ENCODE data around the gene KEAP1. TPM values are rescaled to one million over a fixed set of nuclear protein-coding genes. Genes with fewer than 3 reads are reported as not detected.
A peak's percentile ranks its signal among the peaks of the same experiment; 100 is the strongest.
"Not testable (repeated sequence)": the region's sequence is repeated elsewhere in the genome, so short reads cannot be mapped to it uniquely, and the experiment has no call there.

The KEAP1 gene
- total and polyA plus RNA-seq, 9 of the 15 experiments (the other 6 are each of a cell fraction or from before 2014, with no cell fraction given), result 2.1 to 95.6 (median 64.3) TPM

GRCh38 chr19:10462042-10462441, 41.1 kb downstream of the KEAP1 start:
- ATAC-seq; BruUV-seq (replicated peaks); FAIRE-seq; H3K9me1 ChIP-seq (ENCODE audit: control insufficient read depth, insufficient read depth, low read length); in situ Hi-C loops (cut with MboI); H2AFZ ChIP-seq (ENCODE audit: low read depth, low read length); CTCF ChIA-PET (ENCODE audit: low intra/inter-chr PET ratio); H4K20me1 ChIP-seq (replicated peaks; ENCODE audit: control insufficient read depth, insufficient read depth, low read length); H3K4me3 ChIP-seq; H3K9me3 ChIP-seq (replicated peaks; ENCODE audit: control insufficient read depth, insufficient read depth, low read depth, low read length); DNase-seq (ENCODE audit: extremely low read depth in 1 of 4, low spot score in 3 of 4); H3K27me3 ChIP-seq (ENCODE audit: control insufficient read depth in 2 of 2, insufficient read depth in 2 of 2, low read length in 2 of 2); intact Hi-C loops (cut with micrococcal nuclease); H3K79me2 ChIP-seq (ENCODE audit: control insufficient read depth, insufficient read depth, low read length); H3K27ac ChIP-seq (ENCODE audit: extremely low read depth, low read depth, low read length): not testable (repeated sequence)
- Histone ChIP-seq H3K4me1 (replicated peaks in 1 of 2; ENCODE audit: control insufficient read depth in 2 of 2, insufficient read depth in 2 of 2, low read length in 2 of 2) (peaks cover 10 to 33% of the 10 kb centered on the region in 2 experiments; a peak in 4 of 5 replicates), H3K4me2 (ENCODE audit: insufficient read depth, low read length) (peak overlapping the region; percentile 70; the same call in 1 of the 2 replicates), H3K36me3 (ENCODE audit: control insufficient read depth, insufficient read depth, low read length) (peaks cover 68% of the 10 kb centered on the region; the same call in 2 of the 3 replicates), H3K9ac (ENCODE audit: insufficient read depth in 1 of 2, low read depth in 2 of 2, low read length in 2 of 2) (0 out of 4 replicates have a peak overlapping the region, but pooled peaks of 1 of the 2 experiments have one; percentile 81)
- POLR2A ChIA-PET, result interaction anchor here (1.7 kb wide), 1 partner anchor 13 kb away, joined by 3 read pairs; no protein-coding TSS in a partner anchor
- 88% methylated on average over 3 of the region's 15 CpGs for WGBS (ENCODE audit: insufficient coverage, low coverage, missing lambda C conversion rate)

DNA sequence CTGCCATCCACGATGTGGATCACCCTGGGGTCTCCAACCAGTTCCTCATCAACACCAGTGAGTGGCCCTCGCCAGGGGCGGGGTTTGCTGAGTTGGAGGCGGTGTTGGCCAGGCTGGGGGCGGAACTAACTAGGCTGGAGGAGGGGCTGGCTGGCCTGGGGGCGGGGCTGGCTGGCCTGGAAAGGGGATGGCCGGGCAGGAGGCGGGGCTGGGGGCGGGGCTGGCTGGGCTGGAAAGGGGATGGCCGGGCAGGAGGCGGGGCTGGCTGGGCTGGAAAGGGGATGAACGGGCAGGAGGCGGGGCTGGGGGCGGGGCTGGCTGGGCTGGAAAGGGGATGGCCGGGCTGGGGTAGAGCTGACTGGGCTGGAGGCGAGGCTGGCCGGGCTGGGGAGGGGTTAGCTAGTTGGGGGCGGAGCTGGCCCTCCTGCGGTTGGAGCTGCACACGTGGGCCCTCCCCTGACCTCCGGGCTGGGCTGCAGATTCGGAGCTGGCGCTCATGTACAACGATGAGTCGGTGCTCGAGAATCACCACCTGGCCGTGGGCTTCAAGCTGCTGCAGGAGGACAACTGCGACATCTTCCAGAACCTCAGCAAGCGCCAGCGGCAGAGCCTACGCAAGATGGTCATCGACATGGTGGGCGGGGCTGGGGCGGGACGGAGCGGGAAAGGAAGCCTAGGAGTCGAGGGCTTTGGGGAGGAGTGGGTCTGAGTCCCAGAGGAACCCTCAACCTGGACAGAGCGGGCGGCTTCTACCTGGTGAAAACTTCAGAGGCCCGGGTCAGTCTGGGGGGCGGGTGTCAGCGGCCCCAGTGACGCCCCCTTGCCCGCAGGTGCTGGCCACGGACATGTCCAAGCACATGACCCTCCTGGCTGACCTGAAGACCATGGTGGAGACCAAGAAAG, 41.9 kb downstream of the KEAP1 start:
- FAIRE-seq (peak; percentile 93), ATAC-seq (peak; percentile 99), DNase-seq (ENCODE audit: extremely low read depth in 1 of 4, low spot score in 3 of 4) (peak; percentile 96 to 98 (median 98))
- H3K27me3 ChIP-seq (ENCODE audit: control insufficient read depth in 2 of 2, insufficient read depth in 2 of 2, low read length in 2 of 2), result no peaks in the 10 kb centered on the region
- ChIA-PET POLR2A (interaction anchor here (0.6 to 1.7 kb wide), 3 partner anchors 9 to 1814 kb away, joined by 3 read pairs; no protein-coding TSS in a partner anchor), CTCF (ENCODE audit: low intra/inter-chr PET ratio) (no interaction called here)
- BruUV-seq (replicated peaks), result no TSS peak
- H3K9me3 ChIP-seq (replicated peaks; ENCODE audit: control insufficient read depth, insufficient read depth, low read depth, low read length), result no peaks in the 10 kb centered on the region
- in situ Hi-C loops (cut with MboI) (no loop called here), intact Hi-C loops (cut with micrococcal nuclease) (no loop called here)
- H3K9ac ChIP-seq (ENCODE audit: insufficient read depth in 1 of 2, low read depth in 2 of 2, low read length in 2 of 2), result peak overlapping the region in 1 of 2 experiments; percentile 81; a peak in 2 of 4 replicates
- H3K27ac ChIP-seq (ENCODE audit: extremely low read depth, low read depth, low read length), result no peak overlapping the region
- peaks cover 67% of the 10 kb centered on the region; the same call in 2 of the 3 replicates for H3K36me3 ChIP-seq (ENCODE audit: control insufficient read depth, insufficient read depth, low read length)
- no peak overlapping the region for H3K4me3 ChIP-seq
- 19% methylated on average over 29 of the region's 45 CpGs for WGBS (ENCODE audit: insufficient coverage, low coverage, missing lambda C conversion rate)
- H3K4me1 ChIP-seq (replicated peaks in 1 of 2; ENCODE audit: control insufficient read depth in 2 of 2, insufficient read depth in 2 of 2, low read length in 2 of 2), result peaks cover 14 to 33% of the 10 kb centered on the region in 2 experiments; a peak in 4 of 5 replicates
- peaks cover 5% of the 10 kb centered on the region for H3K9me1 ChIP-seq (ENCODE audit: control insufficient read depth, insufficient read depth, low read length)
- no peaks in the 10 kb centered on the region for H3K79me2 ChIP-seq (ENCODE audit: control insufficient read depth, insufficient read depth, low read length)
- H3K4me2 ChIP-seq (ENCODE audit: insufficient read depth, low read length), result peak overlapping the region; percentile 70
- H4K20me1 ChIP-seq (replicated peaks; ENCODE audit: control insufficient read depth, insufficient read depth, low read length), result peaks cover 6% of the 10 kb centered on the region
- peak overlapping the region; percentile 47; the same call in 1 of the 2 replicates for H2AFZ ChIP-seq (ENCODE audit: low read depth, low read length)
- TF ChIP-seq, protein P1, sequence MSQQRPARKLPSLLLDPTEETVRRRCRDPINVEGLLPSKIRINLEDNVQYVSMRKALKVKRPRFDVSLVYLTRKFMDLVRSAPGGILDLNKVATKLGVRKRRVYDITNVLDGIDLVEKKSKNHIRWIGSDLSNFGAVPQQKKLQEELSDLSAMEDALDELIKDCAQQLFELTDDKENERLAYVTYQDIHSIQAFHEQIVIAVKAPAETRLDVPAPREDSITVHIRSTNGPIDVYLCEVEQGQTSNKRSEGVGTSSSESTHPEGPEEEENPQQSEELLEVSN (IDR thresholded peaks at IDR 0.05; ENCODE audit: borderline replicate concordance in 1 of 2, extremely low read depth in 1 of 2, insufficient read depth in 1 of 2, insufficient read length in 1 of 2, low read depth in 1 of 2, low read length in 1 of 2, poor library complexity in 1 of 2, severe bottlenecking in 1 of 2), result peak; percentile 67 to 87
- TF ChIP-seq EHMT2 (IDR thresholded peaks at IDR 0.05) (no peak), MYC (IDR thresholded peaks at IDR 0.05; ENCODE audit: low read depth, low read length) (peak; percentile 57; the same call in 1 of the 2 replicates), MYC (CRISPR knock-in tag; IDR thresholded peaks at IDR 0.05; ENCODE audit: borderline replicate concordance, low read depth) (no peak), SAP30 (IDR thresholded peaks at IDR 0.05; ENCODE audit: borderline replicate concordance, insufficient read depth, low read depth, low read length, poor library complexity, severe bottlenecking) (peak; percentile 67), CREM (IDR thresholded peaks at IDR 0.05; ENCODE audit: low read depth) (peak; percentile 61), HDAC1 (IDR thresholded peaks at IDR 0.05) (peak in 1 of 2 experiments; percentile 85; a peak in 2 of 4 replicates), NKRF (IDR thresholded peaks at IDR 0.05; ENCODE audit: borderline replicate concordance) (peak; percentile 82; the same call in 1 of the 2 replicates), RAD51 (IDR thresholded peaks at IDR 0.05; ENCODE audit: borderline replicate concordance, low read depth) (peak; percentile 64; the same call in 1 of the 2 replicates)

All from K562 (cell line).